ENCODE measurements around the gene PLCD3. TPM values are rescaled to one million over a fixed set of nuclear protein-coding genes. Genes with fewer than 3 reads are reported as not detected.

The PLCD3 gene
- total RNA-seq, 4 donors from 2014 or later, result 1.5 to 90.8 (median 8.9) TPM

- Histone ChIP-seq H3K27me3 (no peaks in the 10 kb centered on the region), H3K4me1 (peaks cover 7 to 8% of the 10 kb centered on the region in 2 donors), H3K4me3 (peak overlapping the region in 1 of 2 donors; percentile 74), H3K36me3 (no peaks in the 10 kb centered on the region), H3K27ac (peak overlapping the region; percentile 99), H3K9me3 (no peaks in the 10 kb centered on the region)
- no peak for DNase-seq
- TF ChIP-seq POLR2A (IDR thresholded peaks at IDR 0.05), result no peak
- TF ChIP-seq CTCF (IDR thresholded peaks at IDR 0.05), result no peak
- intact Hi-C loops (cut with DNase I; ENCODE audit: low total_unique reads), result no loop called here
Measured at GRCh38 chr17:45146592-45146889, 14.2 kb upstream of the PLCD3 start.

- TF ChIP-seq POLR2A (IDR thresholded peaks at IDR 0.05), result no peak
- TF ChIP-seq CTCF (IDR thresholded peaks at IDR 0.05), result no peak
- H3K27ac ChIP-seq, result peak overlapping the region; percentile 99
- H3K4me1 ChIP-seq, result peaks cover 7% of the 10 kb centered on the region in 2 donors
- H3K4me3 ChIP-seq, result no peak overlapping the region
- no peaks in the 10 kb centered on the region for H3K9me3 ChIP-seq
- intact Hi-C loops (cut with DNase I; ENCODE audit: low total_unique reads), result no loop called here
- no peaks in the 10 kb centered on the region for H3K36me3 ChIP-seq
- no peaks in the 10 kb centered on the region for H3K27me3 ChIP-seq
- DNase-seq, result no peak
Measured at GRCh38 chr17:45146166-45146565, 13.9 kb upstream of the PLCD3 start.

GRCh38 chr17:45145035-45145389, 12.7 kb upstream of the PLCD3 start:
- intact Hi-C loops (cut with DNase I; ENCODE audit: low total_unique reads), result no loop called here
- no peak for TF ChIP-seq CTCF (IDR thresholded peaks at IDR 0.05)
- TF ChIP-seq POLR2A (IDR thresholded peaks at IDR 0.05), result no peak

GRCh38 chr17:45144199-45145034, 12.1 kb upstream of the PLCD3 start:
- intact Hi-C loops (cut with DNase I; ENCODE audit: low total_unique reads), result no loop called here
- Histone ChIP-seq H3K4me1 (peaks cover 5 to 7% of the 10 kb centered on the region in 2 donors), H3K27me3 (no peaks in the 10 kb centered on the region), H3K4me3 (peak overlapping the region; percentile 33 to 46), H3K36me3 (no peaks in the 10 kb centered on the region), H3K27ac (peak overlapping the region; percentile 94 to 99), H3K9me3 (no peaks in the 10 kb centered on the region)
- TF ChIP-seq POLR2A (IDR thresholded peaks at IDR 0.05) (no peak), CTCF (IDR thresholded peaks at IDR 0.05) (no peak)
- DNase-seq, result peak; percentile 67 to 79

More at GRCh38 chr17:45145035-45145389, 12.7 kb upstream of the PLCD3 start:
- H3K36me3 ChIP-seq, result no peaks in the 10 kb centered on the region
- peaks cover 5 to 7% of the 10 kb centered on the region in 2 donors for H3K4me1 ChIP-seq
- H3K27me3 ChIP-seq, result no peaks in the 10 kb centered on the region
- H3K27ac ChIP-seq, result peak overlapping the region; percentile 94 to 99
- DNase-seq, result peak in 1 of 2 donors; percentile 32
- no peaks in the 10 kb centered on the region for H3K9me3 ChIP-seq
- H3K4me3 ChIP-seq, result peak overlapping the region; percentile 33 to 46

GRCh38 chr17:45143767-45144198, 11.5 kb upstream of the PLCD3 start:
- intact Hi-C loops (cut with DNase I; ENCODE audit: low total_unique reads), result no loop called here

More at GRCh38 chr17:45143767-45144198, 11.5 kb upstream of the PLCD3 start:
- Histone ChIP-seq H3K4me1 (peaks cover 5 to 7% of the 10 kb centered on the region in 2 donors), H3K9me3 (no peaks in the 10 kb centered on the region), H3K36me3 (no peaks in the 10 kb centered on the region), H3K27me3 (no peaks in the 10 kb centered on the region), H3K27ac (peak overlapping the region; percentile 94 to 99), H3K4me3 (peak overlapping the region; percentile 33 to 46)
- TF ChIP-seq CTCF (IDR thresholded peaks at IDR 0.05) (no peak), POLR2A (IDR thresholded peaks at IDR 0.05) (peak in 1 of 2 donors; percentile 49)
- DNase-seq, result peak; percentile 96 to 97
